ENCODE measurements around the gene UGT1A8. TPM values are rescaled to one million over a fixed set of nuclear protein-coding genes. Genes with fewer than 3 reads are reported as not detected.

The UGT1A8 gene
- polyA plus RNA-seq, 12 donors: not detected

DNA sequence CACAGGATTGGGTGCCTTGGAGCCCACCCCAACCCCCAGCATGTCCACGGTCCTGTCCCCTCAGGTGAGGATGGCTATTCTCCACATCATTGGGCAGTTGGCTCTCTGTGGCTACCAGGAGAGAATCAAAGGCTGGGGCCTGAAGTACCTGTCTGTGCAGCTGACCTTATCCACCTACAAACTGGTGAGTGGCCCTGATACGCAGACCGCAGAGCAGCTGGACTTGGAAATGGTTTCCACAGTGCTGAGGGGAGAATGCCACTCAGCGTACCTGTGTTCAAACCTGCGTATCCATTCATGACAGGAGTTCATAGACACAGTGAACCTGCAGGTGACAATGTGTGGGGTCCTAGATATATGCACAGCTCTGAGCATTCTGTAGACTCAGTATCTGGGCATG is 182.3 kb downstream of the UGT1A8 start:
- DNase-seq: no peak

GRCh38 chr2:233800208-233800607 is 182.8 kb downstream of the UGT1A8 start:
- DNase-seq: no peak

- DNase-seq: no peak
These were observed 184.1 kb downstream of the UGT1A8 start for GRCh38 chr2:233801357-233802131.

DNA sequence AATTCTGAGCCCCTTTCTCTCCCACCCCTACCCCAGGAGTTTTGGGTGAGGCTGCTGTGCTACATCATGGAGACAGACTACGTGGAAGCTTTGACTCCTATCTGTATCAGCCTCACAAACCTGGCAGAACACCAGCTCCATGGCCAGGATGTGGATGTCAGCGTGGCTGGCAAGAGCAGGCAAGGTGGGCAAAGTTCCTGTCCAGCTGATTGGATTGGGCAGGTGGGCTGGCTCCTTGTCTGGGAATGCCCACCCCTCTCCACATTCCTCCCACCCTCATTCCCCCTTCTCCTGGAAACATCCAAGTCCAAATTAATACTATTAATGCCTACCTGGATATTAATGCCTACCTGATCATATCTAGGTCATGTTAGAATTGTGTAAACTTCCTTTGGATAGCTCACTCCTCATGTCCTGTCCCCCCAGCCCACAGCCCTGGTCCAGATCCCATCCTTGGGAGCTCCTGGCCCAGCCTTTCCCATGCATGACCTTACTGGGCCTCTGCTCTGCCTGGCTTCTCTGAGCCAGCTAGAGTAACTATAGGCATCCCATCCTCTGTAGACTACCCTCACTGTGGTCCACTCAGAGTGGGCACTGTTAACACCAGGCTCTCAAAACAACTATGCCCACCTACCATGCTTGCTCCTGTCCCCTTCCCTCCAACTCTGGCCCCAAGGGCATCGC is 184.8 kb downstream of the UGT1A8 start:
- no peak for DNase-seq

DNA sequence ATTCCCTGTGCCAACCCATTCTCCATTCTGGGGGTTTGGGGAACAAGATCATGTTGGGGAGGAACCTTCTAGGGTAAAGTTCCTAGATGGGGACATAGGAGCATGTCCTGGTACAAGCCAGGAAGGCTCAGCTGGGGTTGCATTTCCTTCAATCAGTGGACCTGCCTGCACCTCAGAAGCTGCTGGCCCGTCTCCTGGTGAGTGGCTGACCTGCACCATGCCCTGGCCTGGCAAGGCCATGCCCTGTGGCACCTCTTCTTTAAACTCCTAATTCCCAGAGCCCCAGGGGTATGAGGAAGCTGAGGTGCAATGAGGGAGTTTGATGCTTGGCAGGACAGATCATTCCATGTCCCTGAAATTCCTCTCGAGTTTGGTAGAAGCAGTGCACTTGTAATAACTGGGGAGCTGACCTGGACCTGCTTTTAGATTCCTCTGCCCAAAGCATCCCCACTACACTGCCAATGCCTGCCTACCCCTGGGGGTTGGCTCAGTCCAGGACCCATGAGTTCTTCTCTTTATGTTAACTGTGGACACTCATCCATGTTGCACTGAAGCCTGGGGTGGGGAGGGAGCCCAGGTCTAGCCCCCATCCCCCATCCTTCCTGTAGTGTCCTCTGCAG is 186.0 kb downstream of the UGT1A8 start:
- no peak for DNase-seq

DNA sequence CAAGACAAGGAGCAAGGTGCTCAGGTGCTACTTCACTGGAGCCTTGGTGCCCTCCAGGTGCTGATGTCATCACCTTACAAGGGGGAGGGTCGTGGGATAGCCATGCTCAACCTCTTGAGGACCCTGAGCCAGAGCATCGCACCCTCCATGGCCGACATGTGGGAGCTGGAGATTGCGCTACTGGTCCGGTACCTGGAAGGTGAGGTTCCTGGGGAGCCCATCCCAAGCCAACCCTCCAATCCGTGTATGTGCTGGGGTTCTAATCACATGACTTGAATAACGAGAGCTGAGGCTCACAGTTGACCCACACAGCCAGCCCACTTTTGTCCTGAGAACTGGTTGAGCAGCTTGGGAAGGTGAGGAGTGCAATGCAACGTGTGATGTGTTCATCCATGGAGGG is 186.6 kb downstream of the UGT1A8 start:
- DNase-seq: no peak

DNA sequence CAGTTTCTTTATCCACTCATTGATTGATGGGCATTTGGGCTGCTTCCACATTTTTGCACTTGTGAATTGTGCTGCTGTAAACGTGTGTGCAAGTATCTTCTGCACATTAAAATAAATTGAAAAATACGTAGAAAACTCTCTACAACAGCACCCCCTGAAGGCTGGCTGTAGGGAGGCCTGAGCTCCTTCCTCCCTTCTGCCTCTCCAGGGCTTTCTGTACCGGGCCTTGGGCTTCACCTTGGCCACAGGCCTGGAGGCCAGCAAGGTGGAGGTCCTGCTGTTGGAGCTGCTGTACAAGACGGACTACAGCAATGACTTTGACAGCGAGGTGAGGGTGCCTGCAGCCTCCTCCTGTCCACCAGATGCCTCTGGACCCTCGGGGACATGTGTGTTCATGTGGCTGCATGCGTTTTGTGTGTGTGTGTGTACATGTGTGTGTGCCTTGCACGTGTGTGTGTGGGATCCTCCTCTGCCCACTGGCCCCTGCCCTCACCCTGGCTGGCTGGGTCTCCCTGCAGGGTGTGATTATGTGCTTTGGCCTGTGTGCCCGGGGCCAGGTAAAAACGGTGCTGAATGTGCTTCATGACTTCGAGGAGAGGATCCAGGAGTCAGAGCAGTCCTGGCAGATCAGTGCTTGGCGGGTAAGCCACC is 189.9 kb downstream of the UGT1A8 start:
- no peak for DNase-seq

- no peak for DNase-seq
These were observed 190.8 kb downstream of the UGT1A8 start for GRCh38 chr2:233807966-233808935.

GRCh38 chr2:233810385-233810784 is 193.0 kb downstream of the UGT1A8 start:
- no peak for DNase-seq

DNA sequence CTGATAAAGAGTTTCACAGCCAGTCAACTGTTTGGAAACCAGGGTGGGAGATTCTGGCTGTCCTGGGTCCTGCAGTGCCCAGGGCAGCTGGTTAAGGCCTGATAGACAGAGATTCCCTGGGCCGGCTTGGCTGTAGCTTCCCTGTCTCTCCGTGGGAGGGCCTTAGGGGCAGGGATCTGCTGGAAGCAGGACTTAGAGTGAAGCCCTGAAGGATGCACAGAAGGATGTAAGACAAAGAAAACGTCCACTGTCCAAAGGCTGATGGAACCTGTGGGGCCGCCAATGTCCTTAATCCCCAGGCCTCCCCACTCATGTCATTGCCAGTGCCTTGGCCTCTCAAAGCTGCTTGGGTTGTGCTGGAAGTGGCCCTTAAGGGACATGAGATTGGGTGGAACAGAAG is 193.7 kb downstream of the UGT1A8 start:
- no peak for DNase-seq

GRCh38 chr2:233811732-233812131 is 194.3 kb downstream of the UGT1A8 start:
- no peak for DNase-seq

- DNase-seq: no peak
These were observed 196.0 kb downstream of the UGT1A8 start for GRCh38 chr2:233813236-233814055.

GRCh38 chr2:233814056-233814835 is 196.8 kb downstream of the UGT1A8 start:
- DNase-seq: no peak

DNA sequence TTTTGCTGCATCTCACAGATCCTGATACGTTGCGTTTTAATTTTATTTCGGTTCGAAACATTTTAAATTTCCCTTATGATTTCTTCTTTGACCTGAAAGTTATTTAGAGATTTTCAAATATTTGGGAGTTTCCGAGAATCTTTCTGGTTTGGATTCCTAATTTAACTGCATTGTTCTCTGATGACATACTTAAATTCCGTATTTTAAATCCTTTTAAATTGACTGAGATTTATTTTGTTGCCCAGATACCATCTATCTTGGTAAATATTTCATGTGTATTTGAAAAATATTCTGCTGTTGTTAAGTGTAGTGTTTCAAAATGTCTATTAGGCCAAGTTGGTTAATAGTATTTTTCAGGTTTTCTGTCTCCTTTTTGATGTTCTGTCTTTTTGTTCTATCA is 198.4 kb downstream of the UGT1A8 start:
- no peak for DNase-seq

GRCh38 chr2:233816334-233816733 is 198.9 kb downstream of the UGT1A8 start:
- no peak for DNase-seq

- no peak for DNase-seq
These were observed 199.3 kb downstream of the UGT1A8 start for GRCh38 chr2:233816771-233817170.

- no peak for DNase-seq
These were observed 200.0 kb downstream of the UGT1A8 start for GRCh38 chr2:233817361-233817911.

GRCh38 chr2:233817995-233818638 is 200.7 kb downstream of the UGT1A8 start:
- no peak for DNase-seq
